GM23338 (cell line): Measurements from ENCODE around the gene ULBP2. TPM values are rescaled to one million over a fixed set of nuclear protein-coding genes. Genes with fewer than 3 reads are reported as not detected.

ENCODE experiments used
- ATAC-seq: fragments of 200-7000 bp; cut with Tn5 transposase; 3 replicates; pipeline ENCODE4 v1.9.1; 2020
- DNase-seq: peaks from one replicate; pipeline ENCODE4 v3.0.0-alpha.2; 2015; ENCODE audit warnings: low spot score
- H2AFZ ChIP-seq: fragments of 200-600 bp; sonication (generic); 2 replicates; pipeline ENCODE4 v1.8.0; 2016; ENCODE audit warnings: antibody characterized with exemption, mild to moderate bottlenecking, moderate library complexity
- H3F3A ChIP-seq: fragments of 200-600 bp; sonication (generic); replicated peaks from 2 replicates; pipeline ENCODE4 v1.8.0; 2017; ENCODE audit warnings: antibody characterized with exemption, mixed run types, low read depth
- H3K27ac ChIP-seq: fragments of 200-600 bp; sonication (generic); 2 replicates; pipeline ENCODE4 v1.6.1; 2016; ENCODE audit warnings: low read depth
- H3K27me3 ChIP-seq: fragments of 200-600 bp; sonication (generic); 2 replicates; pipeline ENCODE4 v1.8.0; 2016; ENCODE audit warnings: mild to moderate bottlenecking, mixed run types, moderate library complexity; ENCODE audit not compliant: insufficient read depth
- H3K36me3 ChIP-seq: fragments of 200-600 bp; sonication (generic); 2 replicates; pipeline ENCODE4 v1.8.0; 2016; ENCODE audit warnings: mild to moderate bottlenecking; ENCODE audit not compliant: insufficient read depth
- H3K4me1 ChIP-seq: fragments of 200-600 bp; sonication (generic); 2 replicates; pipeline ENCODE4 v1.8.0; 2016; ENCODE audit warnings: mild to moderate bottlenecking, moderate library complexity; ENCODE audit not compliant: insufficient read depth
- H3K4me2 ChIP-seq: fragments of 200-600 bp; sonication (generic); 2 replicates; pipeline ENCODE4 v1.7.1; 2017; ENCODE audit warnings: mixed run types
- H3K4me3 ChIP-seq: fragments of 200-600 bp; sonication (generic); 2 replicates; pipeline ENCODE4 v1.6.1; 2016; ENCODE audit warnings: mixed run types
- H3K79me2 ChIP-seq: fragments of 200-600 bp; sonication (generic); replicated peaks from 2 replicates; pipeline ENCODE4 v1.8.0; 2017; ENCODE audit warnings: mild to moderate bottlenecking; ENCODE audit not compliant: insufficient read depth
- H3K9me2 ChIP-seq: fragments of 200-600 bp; sonication (generic); 2 replicates; pipeline ENCODE4 v1.8.0; 2017; ENCODE audit not compliant: insufficient read depth
- H4K20me1 ChIP-seq: fragments of 200-600 bp; sonication (generic); replicated peaks from 2 replicates; pipeline ENCODE4 v1.8.0; 2017; ENCODE audit warnings: mild to moderate bottlenecking; ENCODE audit not compliant: insufficient read depth
- H3K27ac Mint-ChIP-seq: 2 replicates; pipeline ENCODE4 v1.8.0; 2020; ENCODE audit warnings: inconsistent platforms, mild to moderate bottlenecking, moderate library complexity, mixed read lengths
- H3K27me3 Mint-ChIP-seq: 3 replicates; pipeline ENCODE4 v1.8.0; 2022; ENCODE audit warnings: low read depth, mild to moderate bottlenecking, moderate library complexity, mixed read lengths, inconsistent platforms; ENCODE audit not compliant: insufficient read depth, poor library complexity
- H3K36me3 Mint-ChIP-seq: 3 replicates; pipeline ENCODE4 v1.8.0; 2021; ENCODE audit warnings: low read depth, mild to moderate bottlenecking, inconsistent platforms, moderate library complexity, mixed read lengths
- H3K4me1 Mint-ChIP-seq: 3 replicates; pipeline ENCODE4 v1.8.0; 2020; ENCODE audit warnings: mild to moderate bottlenecking, inconsistent platforms, mixed read lengths
- H3K4me3 Mint-ChIP-seq: 3 replicates; pipeline ENCODE4 v1.8.0; 2021; ENCODE audit warnings: moderate library complexity, mild to moderate bottlenecking, inconsistent platforms, mixed read lengths
- H3K9me3 Mint-ChIP-seq: 3 replicates; pipeline ENCODE4 v1.8.0; 2020; ENCODE audit warnings: moderate library complexity, mild to moderate bottlenecking, inconsistent platforms, mixed read lengths
- CREB1 ChIP-seq: fragments of 250-450 bp; sonication (Bioruptor Pico); IDR thresholded peaks from 2 replicates; pipeline ENCODE4 v1.5.0; 2020; ENCODE audit warnings: low read depth, mild to moderate bottlenecking, moderate library complexity
- CTCF ChIP-seq, 2 experiments: fragments of 200-600 bp in 1 of 2; sonication (generic) in 1 of 2; conservative IDR thresholded peaks; 2 replicates each; pipeline versions ENCODE4 v1.5.1 to v1.6.1; 2016 to 2017; ENCODE audit warnings: antibody characterized with exemption in 2 of 2, low read depth in 2 of 2, mild to moderate bottlenecking in 2 of 2, moderate library complexity in 1 of 2
- ETS1 ChIP-seq: IDR thresholded peaks from 2 replicates; pipeline ENCODE4 v1.6.1; 2016; ENCODE audit warnings: antibody characterized with exemption
- STAT1 ChIP-seq: IDR thresholded peaks from one replicate; pipeline ENCODE4 v1.6.1; 2016; ENCODE audit warnings: antibody characterized with exemption; ENCODE audit not compliant: unreplicated experiment
- ZNF114 ChIP-seq: fragments of 250-450 bp; sonication (Bioruptor Pico); IDR thresholded peaks from 2 replicates; pipeline ENCODE4 v1.5.0; 2020; ENCODE audit warnings: mild to moderate bottlenecking, moderate library complexity
- ZNF462 ChIP-seq: fragments of 250-450 bp; sonication (Bioruptor Pico); IDR thresholded peaks from 2 replicates; pipeline ENCODE4 v1.5.0; 2020; ENCODE audit warnings: mild to moderate bottlenecking, moderate library complexity
- polyA plus RNA-seq: library from polyadenylated mRNA; unstranded; fragments of >200 nt; fragmentation: Nextera tagmentation; extraction: Ambion mirVana; gene quantifications from 2 replicates; pipeline ENCODE4 v1.2.1, GENCODE V29; 2016
- total RNA-seq: library from RNA; depleted of rRNA; stranded (reverse); fragments of >200 nt; shearing (Covaris generic); gene quantifications from 2 replicates; pipeline ENCODE4 v1.2.3, GENCODE V29; 2014

The ULBP2 gene
- total and polyA plus RNA-seq, 2 experiments from 2014 or later = not detected

GRCh38 chr6:149913540-149914240, 28.1 kb upstream of the ULBP2 start:
- DNase-seq = no peak

More at GRCh38 chr6:149913540-149914240, 28.1 kb upstream of the ULBP2 start:
- Histone ChIP-seq H2AFZ (no peak overlapping the region), H3K27me3 (peaks cover under 1% of the 10 kb centered on the region; the same call in 1 of the 2 replicates), H3K4me3 (no peak overlapping the region), H3K27ac (no peak overlapping the region), H3K9me2 (no peaks in the 10 kb centered on the region), H3K79me2 (no peaks in the 10 kb centered on the region), H3K4me1 (no peaks in the 10 kb centered on the region), H3K4me2 (no peak overlapping the region), H3K36me3 (no peaks in the 10 kb centered on the region), H4K20me1 (no peaks in the 10 kb centered on the region), H3F3A (no peaks in the 10 kb centered on the region)
- Mint-ChIP-seq H3K4me3 (no peak overlapping the region), H3K36me3 (peaks cover 6% of the 10 kb centered on the region; the same call in 1 of the 3 replicates), H3K27ac (no peak overlapping the region), H3K4me1 (no peaks in the 10 kb centered on the region), H3K27me3 (peaks cover 12% of the 10 kb centered on the region), H3K9me3 (peaks cover 27% of the 10 kb centered on the region)
- TF ChIP-seq CREB1 (no peak), ZNF462 (no peak), ETS1 (no peak), CTCF (conservative IDR thresholded peaks at IDR 0.05; ENCODE audit: low read depth in 2 of 2) (no peak), ZNF114 (CRISPR knock-in tag) (no peak), STAT1 (no peak)
- no peak for ATAC-seq
